Renal cortical epithelial cell (primary cell): ENCODE results near the gene FANCC. TPM values are rescaled to one million over a fixed set of nuclear protein-coding genes. Genes with fewer than 3 reads are reported as not detected.

Source experiments
- DNase-seq: peaks from one replicate; pipeline ENCODE4 v3.0.0-alpha.2; 2011; ENCODE audit warnings: low read depth
- total RNA-seq: library from RNA; depleted of rRNA; stranded (reverse); fragments of >200 nt; gene quantifications from 2 replicates; pipeline ENCODE4 v1.2.3, GENCODE V29; 2014

FANCC gene
- total RNA-seq, 1 donor from 2014 or later = 8.6 TPM

GRCh38 chr9:95124582-95125367 is 192.7 kb downstream of the FANCC start:
- no peak for DNase-seq

- DNase-seq = no peak
These were observed 196.6 kb downstream of the FANCC start for GRCh38 chr9:95120781-95121370.

- no peak for DNase-seq
These were observed 198.9 kb downstream of the FANCC start for GRCh38 chr9:95118596-95118995.

- DNase-seq = no peak
These were observed 200.7 kb downstream of the FANCC start for GRCh38 chr9:95116808-95117204.

GRCh38 chr9:95116002-95116807 is 201.3 kb downstream of the FANCC start:
- no peak for DNase-seq

GRCh38 chr9:95115104-95115503 is 202.4 kb downstream of the FANCC start:
- DNase-seq = no peak

- DNase-seq = no peak
These were observed 204.9 kb downstream of the FANCC start for GRCh38 chr9:95112436-95113280.

- no peak for DNase-seq
These were observed 205.8 kb downstream of the FANCC start for GRCh38 chr9:95111716-95112115.

GRCh38 chr9:95110921-95111525 is 206.5 kb downstream of the FANCC start:
- DNase-seq = no peak

GRCh38 chr9:95109456-95109855 is 208.1 kb downstream of the FANCC start:
- DNase-seq = no peak

- no peak for DNase-seq
These were observed 208.7 kb downstream of the FANCC start for GRCh38 chr9:95108777-95109176.

- DNase-seq = no peak
These were observed 209.5 kb downstream of the FANCC start for GRCh38 chr9:95107976-95108375.

- peak; percentile 57 for DNase-seq
These were observed 210.3 kb downstream of the FANCC start for GRCh38 chr9:95107001-95107749.

- DNase-seq = peak; percentile 50
These were observed 211.8 kb downstream of the FANCC start for GRCh38 chr9:95105519-95106287.

- DNase-seq = no peak
These were observed 212.5 kb downstream of the FANCC start for GRCh38 chr9:95104980-95105379.

- DNase-seq = no peak
These were observed 212.9 kb downstream of the FANCC start for GRCh38 chr9:95104581-95104960.

GRCh38 chr9:95103871-95104580 is 213.5 kb downstream of the FANCC start:
- no peak for DNase-seq

- DNase-seq = no peak
These were observed 214.2 kb downstream of the FANCC start for GRCh38 chr9:95103281-95103771.

- DNase-seq = peak; percentile 72
These were observed 214.9 kb downstream of the FANCC start for GRCh38 chr9:95102572-95102971.
